Measurements from ENCODE around the gene PGAM1.

Gene PGAM1

GRCh38 chr10:97427571-97428179, 1.7 kb downstream of the PGAM1 start:
- TF ChIP-seq, protein P1, sequence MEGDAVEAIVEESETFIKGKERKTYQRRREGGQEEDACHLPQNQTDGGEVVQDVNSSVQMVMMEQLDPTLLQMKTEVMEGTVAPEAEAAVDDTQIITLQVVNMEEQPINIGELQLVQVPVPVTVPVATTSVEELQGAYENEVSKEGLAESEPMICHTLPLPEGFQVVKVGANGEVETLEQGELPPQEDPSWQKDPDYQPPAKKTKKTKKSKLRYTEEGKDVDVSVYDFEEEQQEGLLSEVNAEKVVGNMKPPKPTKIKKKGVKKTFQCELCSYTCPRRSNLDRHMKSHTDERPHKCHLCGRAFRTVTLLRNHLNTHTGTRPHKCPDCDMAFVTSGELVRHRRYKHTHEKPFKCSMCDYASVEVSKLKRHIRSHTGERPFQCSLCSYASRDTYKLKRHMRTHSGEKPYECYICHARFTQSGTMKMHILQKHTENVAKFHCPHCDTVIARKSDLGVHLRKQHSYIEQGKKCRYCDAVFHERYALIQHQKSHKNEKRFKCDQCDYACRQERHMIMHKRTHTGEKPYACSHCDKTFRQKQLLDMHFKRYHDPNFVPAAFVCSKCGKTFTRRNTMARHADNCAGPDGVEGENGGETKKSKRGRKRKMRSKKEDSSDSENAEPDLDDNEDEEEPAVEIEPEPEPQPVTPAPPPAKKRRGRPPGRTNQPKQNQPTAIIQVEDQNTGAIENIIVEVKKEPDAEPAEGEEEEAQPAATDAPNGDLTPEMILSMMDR (IDR thresholded peaks at IDR 0.05; ENCODE audit: insufficient read depth, missing control alignments), result no peak
- DNase-seq (ENCODE audit: insufficient read length, low spot score) (no peak), FAIRE-seq (no peak)

DNA sequence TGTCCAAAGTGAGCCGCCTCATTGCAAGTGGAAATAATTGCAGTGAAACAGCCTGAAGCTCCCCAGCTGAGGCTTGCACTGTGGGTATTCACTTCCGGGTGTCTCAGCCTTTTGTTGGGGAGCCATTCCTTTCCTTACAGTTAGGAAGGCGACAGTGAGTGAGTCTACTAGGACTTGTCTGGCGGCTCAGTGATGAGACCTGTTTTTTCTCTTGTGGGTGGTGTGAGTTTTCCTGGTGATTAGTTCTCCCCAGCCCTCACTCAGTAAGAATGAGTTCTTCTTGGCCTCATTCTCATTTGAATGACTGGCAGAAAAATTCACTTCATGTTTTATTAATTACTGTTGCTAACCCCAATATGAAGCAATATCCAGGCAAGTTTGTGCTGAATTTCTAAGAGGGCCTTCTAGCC, 2.6 kb downstream of the PGAM1 start:
- DNase-seq (ENCODE audit: insufficient read length, low spot score) (no peak), FAIRE-seq (no peak)
- TF ChIP-seq, protein P1 (IDR thresholded peaks at IDR 0.05; ENCODE audit: insufficient read depth, missing control alignments), result no peak

DNA sequence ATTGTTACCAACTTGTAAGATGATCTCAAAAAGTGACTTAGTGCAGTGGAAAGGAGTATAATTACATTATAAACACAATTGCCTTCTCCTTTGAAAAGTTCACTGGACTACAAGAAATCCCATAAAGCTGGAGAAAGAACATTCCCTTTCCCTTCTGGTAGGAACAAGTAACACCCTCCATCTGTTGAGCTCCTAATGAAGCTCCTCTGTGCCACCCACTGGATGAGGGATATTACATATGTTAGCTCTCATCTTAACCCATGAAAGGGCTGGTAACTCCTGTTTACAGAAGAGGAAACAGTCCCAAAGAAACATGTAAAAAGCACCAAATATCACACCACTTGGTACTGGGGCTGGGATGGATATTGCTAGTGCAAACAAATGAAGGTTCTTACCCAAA, 8.1 kb downstream of the PGAM1 start:
- FAIRE-seq (no peak), DNase-seq (ENCODE audit: insufficient read length, low spot score) (peak; percentile 7)
- TF ChIP-seq, protein P1 (IDR thresholded peaks at IDR 0.05; ENCODE audit: insufficient read depth, missing control alignments), result no peak

- TF ChIP-seq, protein P1 (IDR thresholded peaks at IDR 0.05; ENCODE audit: insufficient read depth, missing control alignments), result no peak
- FAIRE-seq, result no peak
- no peak for DNase-seq (ENCODE audit: insufficient read length, low spot score)
Measured at GRCh38 chr10:97434557-97434956, 8.6 kb downstream of the PGAM1 start.

DNA sequence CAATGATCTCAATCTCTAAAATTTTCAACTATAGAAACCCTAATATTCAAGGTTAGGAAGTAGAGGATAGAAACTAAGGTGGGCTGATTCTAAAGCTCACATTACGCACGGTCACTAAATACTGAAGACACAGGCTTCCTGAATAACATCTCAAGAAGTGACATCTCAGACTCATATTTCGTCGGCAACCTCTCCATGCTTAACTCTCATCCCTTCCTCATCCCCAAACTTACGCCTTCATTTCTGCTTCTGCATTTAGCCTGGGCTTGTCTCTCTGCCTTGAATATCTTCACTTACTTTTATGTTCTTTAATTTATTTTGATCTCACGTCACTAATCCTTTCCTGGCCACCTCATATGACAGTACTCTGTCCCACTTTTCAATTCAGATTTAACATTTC, 9.2 kb downstream of the PGAM1 start:
- TF ChIP-seq, protein P1 (IDR thresholded peaks at IDR 0.05; ENCODE audit: insufficient read depth, missing control alignments), result no peak
- FAIRE-seq, result no peak
- DNase-seq (ENCODE audit: insufficient read length, low spot score), result no peak

DNA sequence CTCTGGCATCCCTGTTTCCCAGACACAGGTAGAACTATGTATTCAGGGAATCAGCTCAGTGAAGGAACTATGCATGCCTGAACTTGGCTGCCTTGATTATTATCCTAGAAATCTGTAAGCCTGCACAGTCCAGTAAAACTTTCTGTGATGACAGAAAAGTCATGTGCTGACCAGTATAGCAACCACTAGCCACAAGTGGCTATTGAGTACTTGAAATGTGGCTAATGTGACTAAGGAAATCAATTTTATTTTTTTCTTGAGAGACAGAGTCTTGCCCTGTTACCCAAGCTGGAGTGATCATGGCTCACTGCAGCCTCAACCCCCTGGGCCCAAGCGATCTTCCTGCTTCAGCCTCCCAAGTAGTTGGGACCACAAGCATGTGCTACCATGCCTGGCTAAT, 16.3 kb downstream of the PGAM1 start:
- TF ChIP-seq, protein P1 (IDR thresholded peaks at IDR 0.05; ENCODE audit: insufficient read depth, missing control alignments), result no peak
- FAIRE-seq, result no peak
- no peak for DNase-seq (ENCODE audit: insufficient read length, low spot score)

GRCh38 chr10:97444212-97444611, 18.2 kb downstream of the PGAM1 start:
- TF ChIP-seq, protein P1 (IDR thresholded peaks at IDR 0.05; ENCODE audit: insufficient read depth, missing control alignments), result no peak
- FAIRE-seq (no peak), DNase-seq (ENCODE audit: insufficient read length, low spot score) (no peak)
